Measurements from ENCODE around the gene CPZ.

The CPZ gene

GRCh38 chr4:8596891-8597290 lies 4.3 kb downstream of the CPZ start:
- FAIRE-seq = no peak

DNA sequence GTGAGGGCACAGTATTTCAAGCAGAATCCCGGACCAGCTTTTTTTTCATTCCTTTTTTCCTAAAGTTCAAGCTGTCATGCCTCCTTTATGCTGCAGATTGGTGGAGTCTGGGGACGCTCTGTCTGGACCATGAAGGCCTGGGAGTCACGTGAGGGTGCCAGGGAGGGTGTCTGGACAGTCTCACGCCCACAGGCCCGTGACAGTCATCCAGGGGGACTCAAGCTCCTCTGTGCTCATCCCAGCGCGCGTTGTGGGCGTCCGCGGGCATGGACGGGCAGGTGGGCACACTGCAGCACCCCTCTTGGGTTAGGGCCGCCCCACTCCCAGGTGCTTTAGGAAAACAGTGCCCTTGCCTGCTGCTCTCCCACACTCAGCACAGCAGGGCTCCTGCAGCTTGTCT lies 4.8 kb downstream of the CPZ start:
- FAIRE-seq = no peak

DNA sequence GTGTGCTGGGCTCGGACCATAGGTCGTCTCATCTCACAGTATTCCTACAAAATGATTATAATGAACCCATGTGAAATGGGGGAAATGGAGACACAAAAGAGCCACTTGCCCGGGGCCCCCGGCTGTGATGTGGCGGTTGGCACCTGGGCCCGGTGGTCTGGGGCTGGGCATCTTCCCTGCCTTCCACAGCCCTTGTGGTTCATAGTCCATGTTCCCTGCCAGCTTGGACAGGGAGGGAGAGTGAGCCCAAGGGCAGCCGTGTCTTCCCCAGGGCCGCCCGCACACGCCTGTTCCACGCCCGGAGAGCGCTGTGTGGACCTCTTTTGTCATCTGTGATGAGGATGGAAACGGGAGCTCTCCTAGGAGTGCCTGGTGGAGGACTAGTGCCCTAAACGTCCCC lies 5.2 kb downstream of the CPZ start:
- no peak for FAIRE-seq

DNA sequence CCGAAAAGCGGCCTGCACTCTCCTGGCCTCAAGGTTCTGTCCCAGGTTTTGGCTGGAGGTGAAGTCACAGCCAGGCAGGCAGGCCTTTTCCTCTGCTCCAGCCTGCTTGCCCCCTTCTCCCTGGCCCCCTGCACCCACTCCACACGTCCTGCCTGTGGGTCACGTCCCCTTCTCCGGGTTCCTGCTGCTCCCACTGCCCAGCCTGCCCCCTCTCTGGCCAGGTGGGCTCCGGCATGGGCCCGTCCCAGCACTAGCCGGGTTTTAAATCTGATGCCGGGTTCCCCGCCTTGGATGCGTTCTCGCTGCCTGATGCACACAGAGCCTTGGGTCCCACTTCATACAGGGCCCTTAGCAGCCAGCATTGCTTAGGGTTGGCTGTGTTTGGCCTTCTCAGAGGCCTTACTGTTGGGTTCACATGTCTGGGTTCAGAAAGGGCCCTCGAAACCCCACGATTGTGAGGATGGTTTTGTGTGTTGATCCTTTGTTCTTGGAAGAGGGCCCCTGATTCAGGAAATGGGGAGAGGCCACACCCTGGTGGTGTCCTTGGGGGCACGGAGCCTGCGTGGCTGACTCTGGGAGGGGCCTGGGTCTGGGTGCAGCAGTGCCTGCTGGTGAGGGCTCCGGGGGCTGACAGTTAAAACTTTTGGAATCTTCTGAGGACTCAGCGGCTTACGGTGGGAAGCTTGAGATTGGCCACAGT lies 6.0 kb downstream of the CPZ start:
- no peak for FAIRE-seq

GRCh38 chr4:8599091-8599460 lies 6.5 kb downstream of the CPZ start:
- no peak for FAIRE-seq

DNA sequence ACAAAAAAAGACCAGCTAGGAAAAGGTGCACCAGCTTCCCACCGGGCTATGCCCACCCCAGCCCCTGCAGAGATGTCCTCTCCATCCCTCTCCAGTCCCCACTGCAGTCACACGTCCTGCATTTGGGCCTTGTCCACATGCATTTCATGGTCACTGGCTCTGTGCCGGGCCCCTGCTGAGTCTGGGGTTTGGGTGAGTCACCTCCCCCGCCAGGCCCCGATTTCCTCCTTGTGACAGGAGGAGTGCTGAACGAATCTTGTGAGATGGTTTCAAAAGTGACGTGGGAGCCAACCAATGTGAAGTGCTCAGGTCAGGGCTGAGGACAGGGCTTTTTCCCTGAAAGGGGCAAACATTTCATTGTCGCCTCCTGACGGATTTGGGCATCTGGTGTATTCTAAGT lies 7.1 kb downstream of the CPZ start:
- FAIRE-seq = no peak

DNA sequence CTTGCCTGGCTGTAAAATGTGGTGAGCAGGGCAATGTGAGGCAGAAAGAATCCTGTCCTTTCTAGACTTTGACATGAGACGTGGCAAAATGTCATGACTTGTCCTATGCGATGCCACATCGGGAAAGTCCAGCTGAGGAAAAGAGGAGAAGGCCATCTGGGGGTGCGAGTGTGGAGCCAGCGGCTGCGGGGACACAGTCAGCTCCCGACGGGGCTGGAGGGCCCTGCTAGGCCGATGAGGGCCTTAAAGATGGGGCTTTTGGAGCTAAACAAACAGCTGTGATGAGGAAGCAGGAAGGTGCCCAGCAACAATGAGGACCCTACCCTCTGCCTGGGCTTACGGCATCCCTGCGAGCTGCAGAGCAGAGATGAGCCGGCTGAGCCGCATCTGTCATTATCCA lies 7.7 kb downstream of the CPZ start:
- no peak for FAIRE-seq

DNA sequence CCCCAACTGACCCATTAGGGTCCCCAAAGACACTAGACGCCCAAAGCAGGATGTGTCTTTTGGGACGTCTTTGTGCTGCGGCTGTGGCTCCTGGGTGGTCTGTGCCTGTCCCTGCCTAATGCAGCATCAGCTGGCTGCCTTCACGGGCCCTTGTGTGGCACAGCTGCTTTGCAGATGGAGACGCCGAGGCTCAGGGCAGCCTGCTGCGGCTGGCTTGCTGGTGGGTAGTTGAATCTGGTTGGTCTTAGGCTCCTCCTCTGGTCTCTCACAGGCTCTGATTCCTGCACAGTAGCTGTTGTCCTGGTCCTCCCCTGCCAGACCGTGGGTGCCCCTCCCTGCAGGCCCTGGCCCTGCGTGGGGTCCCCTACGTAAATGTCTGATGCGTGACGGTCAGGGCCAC lies 8.1 kb downstream of the CPZ start:
- no peak for FAIRE-seq

GRCh38 chr4:8601086-8601485 lies 8.5 kb downstream of the CPZ start:
- FAIRE-seq = no peak

GRCh38 chr4:8601556-8601955 lies 9.0 kb downstream of the CPZ start:
- FAIRE-seq = no peak

- no peak for FAIRE-seq
Measured at GRCh38 chr4:8602686-8603430, 10.3 kb downstream of the CPZ start.

- no peak for FAIRE-seq
Measured at GRCh38 chr4:8603931-8604330, 11.4 kb downstream of the CPZ start.

GRCh38 chr4:8605289-8605688 lies 12.7 kb downstream of the CPZ start:
- no peak for FAIRE-seq

DNA sequence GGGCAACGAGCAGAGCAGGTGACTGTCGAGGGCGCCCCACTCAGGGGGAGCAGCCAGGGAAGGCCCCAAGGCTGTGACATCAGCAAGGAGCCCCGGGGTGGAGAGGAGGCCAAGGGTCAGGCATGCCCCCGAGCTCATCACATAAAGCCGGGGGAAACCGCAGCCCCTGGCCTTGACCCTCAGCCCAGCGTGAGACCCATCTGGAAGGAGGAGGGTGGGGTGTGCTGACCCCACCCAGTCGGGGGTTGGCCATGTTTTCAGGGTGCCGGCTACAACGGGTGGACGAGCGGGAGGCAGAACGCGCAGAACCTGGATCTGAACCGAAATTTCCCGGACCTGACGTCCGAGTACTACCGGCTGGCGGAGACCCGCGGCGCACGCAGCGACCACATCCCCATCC lies 13.9 kb downstream of the CPZ start:
- FAIRE-seq = no peak

- no peak for FAIRE-seq
Measured at GRCh38 chr4:8606966-8607365, 14.4 kb downstream of the CPZ start.

DNA sequence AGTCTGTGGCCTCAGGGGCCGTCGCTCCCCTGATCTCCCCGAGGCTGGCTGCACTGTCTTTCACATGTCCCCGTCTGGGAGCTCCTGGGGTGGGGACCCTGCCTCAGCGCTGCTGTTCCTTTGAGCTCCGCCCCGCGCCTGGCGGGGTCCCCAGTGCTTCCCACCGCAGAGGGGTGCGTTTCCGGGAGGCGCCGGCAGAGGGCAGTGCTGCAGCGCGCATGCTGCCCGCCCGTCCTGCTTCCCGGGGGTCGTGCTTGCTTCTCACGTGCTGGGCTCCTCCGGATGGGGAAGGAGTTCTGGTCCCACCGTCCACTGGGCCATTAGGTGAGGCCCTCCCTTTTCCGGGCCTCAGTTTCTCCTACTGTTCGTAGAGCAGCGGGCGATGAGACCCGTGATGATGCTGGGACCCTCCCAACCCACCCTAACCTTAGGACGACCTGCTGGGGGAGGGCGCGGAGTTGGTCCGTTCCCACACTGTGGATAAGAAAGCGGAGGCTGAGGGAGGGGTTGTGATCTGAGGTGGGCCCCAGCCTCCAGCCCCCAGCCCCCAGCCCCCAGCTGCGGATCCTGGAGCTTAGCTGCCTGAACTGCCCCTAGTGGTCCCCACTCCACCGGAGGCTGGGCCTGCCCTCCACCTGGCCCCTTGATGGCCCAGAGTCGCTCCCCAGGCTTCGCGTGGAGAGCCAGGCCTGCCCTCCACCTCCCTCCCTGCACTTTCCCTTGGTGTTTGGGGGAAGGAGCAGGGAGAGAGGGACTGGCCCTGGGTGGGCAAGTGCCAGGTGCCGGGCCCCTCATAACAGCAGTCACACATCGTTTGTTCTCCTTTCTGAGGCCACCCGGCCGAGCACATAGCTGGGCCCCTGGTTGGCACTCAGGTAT lies 15.3 kb downstream of the CPZ start:
- FAIRE-seq = no peak

DNA sequence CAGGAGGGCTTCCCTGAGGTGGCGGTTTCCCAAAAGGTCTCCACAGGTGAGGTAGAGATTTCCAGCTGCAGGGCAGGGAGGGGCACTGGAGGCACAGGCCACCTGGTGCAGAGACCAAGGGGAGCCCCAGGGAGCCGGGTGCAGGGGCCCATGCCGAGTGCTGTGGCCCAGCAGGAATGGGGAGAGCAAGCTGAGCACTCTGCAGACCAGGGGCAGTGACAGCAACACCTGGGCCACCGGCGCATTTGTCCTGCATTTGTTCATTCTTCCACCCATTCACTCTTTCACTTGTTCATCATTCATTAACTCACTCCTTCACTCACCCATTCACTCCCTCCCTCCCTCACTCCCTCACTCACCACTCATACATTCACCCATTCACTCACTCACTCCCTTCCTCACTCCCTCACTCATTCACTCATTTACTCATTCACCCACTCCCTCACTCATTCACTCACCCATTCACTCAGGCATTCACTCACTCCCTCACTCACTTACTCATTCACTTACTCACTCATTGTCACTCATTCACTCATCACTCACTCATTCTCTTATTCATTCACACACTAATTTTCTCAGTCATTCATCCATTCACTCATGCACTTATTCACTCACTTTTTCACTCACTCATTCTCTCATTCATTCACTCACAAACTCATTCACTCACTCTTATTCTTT lies 16.3 kb downstream of the CPZ start:
- no peak for FAIRE-seq

DNA sequence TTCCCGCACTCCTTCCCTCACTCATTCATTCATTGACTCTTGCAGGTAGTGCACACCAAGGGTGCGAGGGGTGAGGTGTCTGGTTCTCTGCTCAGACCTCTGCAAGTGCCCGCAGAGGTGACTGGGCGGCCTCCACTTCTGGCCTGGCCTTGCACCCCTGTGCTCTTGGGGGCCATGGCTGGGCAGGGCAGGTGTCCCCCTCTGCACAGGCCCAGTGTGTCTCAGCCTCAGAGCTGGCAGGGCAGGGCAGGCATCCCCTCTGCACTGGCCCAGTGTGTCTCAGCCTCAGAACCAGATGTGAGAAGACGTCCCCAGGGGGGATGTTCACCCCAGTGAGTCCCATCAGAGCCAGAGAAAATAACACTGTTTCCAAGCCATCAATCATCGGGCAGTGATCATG lies 16.8 kb downstream of the CPZ start:
- no peak for FAIRE-seq

- FAIRE-seq = no peak
Measured at GRCh38 chr4:8609824-8610350, 17.3 kb downstream of the CPZ start.

- no peak for FAIRE-seq
Measured at GRCh38 chr4:8610858-8611616, 18.5 kb downstream of the CPZ start.

- FAIRE-seq = no peak
Measured at GRCh38 chr4:8612646-8613045, 20.1 kb downstream of the CPZ start.
